ENCODE data around the gene TMPRSS12.

GRCh38 chr12:50927766-50928224 lies 85.1 kb downstream of the TMPRSS12 start:
- TF ChIP-seq, protein P1, sequence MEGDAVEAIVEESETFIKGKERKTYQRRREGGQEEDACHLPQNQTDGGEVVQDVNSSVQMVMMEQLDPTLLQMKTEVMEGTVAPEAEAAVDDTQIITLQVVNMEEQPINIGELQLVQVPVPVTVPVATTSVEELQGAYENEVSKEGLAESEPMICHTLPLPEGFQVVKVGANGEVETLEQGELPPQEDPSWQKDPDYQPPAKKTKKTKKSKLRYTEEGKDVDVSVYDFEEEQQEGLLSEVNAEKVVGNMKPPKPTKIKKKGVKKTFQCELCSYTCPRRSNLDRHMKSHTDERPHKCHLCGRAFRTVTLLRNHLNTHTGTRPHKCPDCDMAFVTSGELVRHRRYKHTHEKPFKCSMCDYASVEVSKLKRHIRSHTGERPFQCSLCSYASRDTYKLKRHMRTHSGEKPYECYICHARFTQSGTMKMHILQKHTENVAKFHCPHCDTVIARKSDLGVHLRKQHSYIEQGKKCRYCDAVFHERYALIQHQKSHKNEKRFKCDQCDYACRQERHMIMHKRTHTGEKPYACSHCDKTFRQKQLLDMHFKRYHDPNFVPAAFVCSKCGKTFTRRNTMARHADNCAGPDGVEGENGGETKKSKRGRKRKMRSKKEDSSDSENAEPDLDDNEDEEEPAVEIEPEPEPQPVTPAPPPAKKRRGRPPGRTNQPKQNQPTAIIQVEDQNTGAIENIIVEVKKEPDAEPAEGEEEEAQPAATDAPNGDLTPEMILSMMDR (conservative IDR thresholded peaks at IDR 0.05), result no peak
- no peak for TF ChIP-seq ZFX (IDR thresholded peaks at IDR 0.05)
